ENCODE results near the gene UNC79. TPM values are rescaled to one million over a fixed set of nuclear protein-coding genes. Genes with fewer than 3 reads are reported as not detected.
"Not testable (repeated sequence)": the region's sequence is repeated elsewhere in the genome, so short reads cannot be mapped to it uniquely, and the experiment has no call there.

UNC79 gene
- 0.07 TPM in 1 of 2 replicates, not detected in the other for total RNA-seq (2021)
- percentile 13 among the genes with signal in this experiment for Bru-seq, nascent RNA
- percentile 13 among the genes with signal in this experiment for BruChase-seq, experiment 1, labeled RNA remaining after a 2-hour chase
- BruChase-seq, experiment 2, labeled RNA remaining after a 6-hour chase = percentile 10 among the genes with signal in this experiment
- long read RNA-seq, partial matches to known transcripts = 0 of 7 reads
- long read RNA-seq, other reads (novel, unspliced or antisense) = 7 of 7 reads

GRCh38 chr14:93430315-93431035 lies at the start of gene UNC79:
UNC79 (plus strand) TSS chr14:93430939; CDS start chr14:93431030, 91 bp downstream.
- H3K4me2 ChIP-seq = no peak within 1 kb of the TSS
- CTCF ChIA-PET = no interaction called here

GRCh38 chr14:93381644-93382043 lies 49.1 kb upstream of the UNC79 start:
- Histone ChIP-seq H2AFZ (no peak overlapping the region), H3K9me2 (ENCODE audit: insufficient read depth) (no peaks in the 10 kb centered on the region), H3K9me3 (ENCODE audit: insufficient read depth, low read depth) (no peaks in the 10 kb centered on the region), H3K4me2 (no peak overlapping the region), H3K27me3 (ENCODE audit: insufficient read depth, low read depth) (peaks cover 66% of the 10 kb centered on the region), H3K36me3 (ENCODE audit: low read depth) (no peaks in the 10 kb centered on the region), H3F3A (ENCODE audit: insufficient read depth, low read depth) (no peaks in the 10 kb centered on the region), H3K4me1 (replicated peaks; ENCODE audit: insufficient read depth) (no peaks in the 10 kb centered on the region), H3K4me3 (no peak overlapping the region), H3K27ac (no peak overlapping the region), H4K20me1 (ENCODE audit: insufficient read depth) (no peaks in the 10 kb centered on the region), H3K79me2 (ENCODE audit: low read depth) (no peaks in the 10 kb centered on the region)
- DNase-seq = no peak
- ChIA-PET CTCF (no interaction called here), POLR2A (ENCODE audit: unreplicated experiment) (no interaction called here)
- TF ChIP-seq EZH2 (IDR thresholded peaks at IDR 0.05; ENCODE audit: low read depth) (no peak), CTCF (conservative IDR thresholded peaks at IDR 0.05) (no peak)
- BruUV-seq (replicated peaks) = no TSS peak
- intact Hi-C loops (cut with micrococcal nuclease; ENCODE audit: unreplicated experiment) = no loop called here

More at GRCh38 chr14:93430315-93431035, at the start of gene UNC79:
- Histone ChIP-seq H4K20me1 (ENCODE audit: insufficient read depth) (no peaks in the 10 kb centered on the region), H3K36me3 (ENCODE audit: low read depth) (no peaks in the 10 kb centered on the region), H3K9me2 (ENCODE audit: insufficient read depth) (no peaks in the 10 kb centered on the region), H3K4me3 (no peak within 1 kb of the TSS), H3K27ac (no peak within 1 kb of the TSS), H3K27me3 (ENCODE audit: insufficient read depth, low read depth) (peaks cover 36% of the 10 kb centered on the region; the same call in 1 of the 2 replicates), H3F3A (ENCODE audit: insufficient read depth, low read depth) (no peaks in the 10 kb centered on the region), H2AFZ (no peak within 1 kb of the TSS), H3K4me1 (replicated peaks; ENCODE audit: insufficient read depth) (no peaks in the 10 kb centered on the region), H3K79me2 (ENCODE audit: low read depth) (no peaks in the 10 kb centered on the region), H3K9me3 (ENCODE audit: insufficient read depth, low read depth) (no peaks in the 10 kb centered on the region; the same call in 1 of the 2 replicates)
- intact Hi-C loops (cut with micrococcal nuclease; ENCODE audit: unreplicated experiment) = no loop called here
- TF ChIP-seq CTCF (conservative IDR thresholded peaks at IDR 0.05) (no peak), EZH2 (IDR thresholded peaks at IDR 0.05; ENCODE audit: low read depth) (no peak)
- POLR2A ChIA-PET (ENCODE audit: unreplicated experiment) = no interaction called here
- DNase-seq = no peak
- no TSS peak for BruUV-seq (replicated peaks)

GRCh38 chr14:93384256-93384655 lies 46.5 kb upstream of the UNC79 start:
- H3F3A ChIP-seq (ENCODE audit: insufficient read depth, low read depth); H3K27ac ChIP-seq; POLR2A ChIA-PET (ENCODE audit: unreplicated experiment); DNase-seq; intact Hi-C loops (cut with micrococcal nuclease; ENCODE audit: unreplicated experiment); BruUV-seq (replicated peaks); CTCF ChIA-PET; H3K4me1 ChIP-seq (replicated peaks; ENCODE audit: insufficient read depth); H3K4me2 ChIP-seq; H3K36me3 ChIP-seq (ENCODE audit: low read depth); H3K79me2 ChIP-seq (ENCODE audit: low read depth); H3K9me2 ChIP-seq (ENCODE audit: insufficient read depth); H4K20me1 ChIP-seq (ENCODE audit: insufficient read depth); H3K9me3 ChIP-seq (ENCODE audit: insufficient read depth, low read depth); H2AFZ ChIP-seq; H3K4me3 ChIP-seq: not testable (repeated sequence)
- H3K27me3 ChIP-seq (ENCODE audit: insufficient read depth, low read depth) = peaks cover 63% of the 10 kb centered on the region

Measured in PC-9 (cell line).